Loucy (cell line): ENCODE results near the gene KIF2A.

Experiments
- H2AFZ ChIP-seq: fragments of 200-600 bp; sonication (generic); 2 replicates; pipeline ENCODE4 v1.6.0; 2016; ENCODE audit warnings: antibody characterized with exemption, mild to moderate bottlenecking, low read length, moderate library complexity
- H3F3A ChIP-seq: fragments of 200-600 bp; 2 replicates; pipeline ENCODE4 v1.6.0; 2016; ENCODE audit warnings: antibody characterized with exemption, low read depth, mild to moderate bottlenecking
- H3K27me3 ChIP-seq: fragments of 200-600 bp; sonication (generic); 2 replicates; pipeline ENCODE4 v1.6.1; 2014; ENCODE audit warnings: low read length, mild to moderate bottlenecking; ENCODE audit not compliant: insufficient read depth, poor library complexity, severe bottlenecking
- H3K36me3 ChIP-seq: fragments of 200-600 bp; sonication (generic); 2 replicates; pipeline ENCODE4 v1.6.1; 2016; ENCODE audit warnings: low read length; ENCODE audit not compliant: insufficient read depth
- H3K4me1 ChIP-seq: fragments of 200-600 bp; sonication (generic); 2 replicates; pipeline ENCODE4 v1.5.1; 2014; ENCODE audit warnings: low read length, mild to moderate bottlenecking; ENCODE audit not compliant: insufficient read depth, poor library complexity, severe bottlenecking
- H3K4me2 ChIP-seq: fragments of 200-600 bp; sonication (generic); 2 replicates; pipeline ENCODE4 v1.6.0; 2014; ENCODE audit warnings: antibody characterized with exemption, low read length, low read depth, mild to moderate bottlenecking; ENCODE audit not compliant: poor library complexity, severe bottlenecking
- H3K4me3 ChIP-seq: fragments of 200-600 bp; sonication (generic); 2 replicates; pipeline ENCODE4 v1.5.1; 2014; ENCODE audit warnings: low read length, mild to moderate bottlenecking, mixed read lengths; ENCODE audit not compliant: poor library complexity, severe bottlenecking
- H3K79me2 ChIP-seq: fragments of 200-600 bp; sonication (generic); 2 replicates; pipeline ENCODE4 v1.6.1; 2014; ENCODE audit warnings: low read length; ENCODE audit not compliant: insufficient read depth
- H3K9ac ChIP-seq: fragments of 200-600 bp; sonication (generic); 2 replicates; pipeline ENCODE4 v1.6.0; 2014; ENCODE audit warnings: mild to moderate bottlenecking, low read depth, low read length, moderate library complexity; ENCODE audit not compliant: poor library complexity, severe bottlenecking
- H3K9me2 ChIP-seq: fragments of 200-600 bp; sonication (generic); replicated peaks from 2 replicates; pipeline ENCODE4 v1.6.1; 2016; ENCODE audit warnings: low read depth, low read length, mixed read lengths
- H3K9me3 ChIP-seq: fragments of 200-600 bp; sonication (generic); 2 replicates; pipeline ENCODE4 v1.6.1; 2014; ENCODE audit warnings: mild to moderate bottlenecking, antibody characterized with exemption, low read length, low read depth; ENCODE audit not compliant: insufficient read depth
- H4K20me1 ChIP-seq: fragments of 200-600 bp; sonication (generic); 2 replicates; pipeline ENCODE4 v1.6.0; 2014; ENCODE audit warnings: antibody characterized with exemption, low read length, mild to moderate bottlenecking; ENCODE audit not compliant: insufficient read depth, poor library complexity, severe bottlenecking
- CTCF ChIP-seq: fragments of 200-600 bp; sonication (generic); conservative IDR thresholded peaks from 2 replicates; pipeline ENCODE4 v1.5.1; 2014; ENCODE audit warnings: mild to moderate bottlenecking, antibody characterized with exemption, low read length
- EZH2phosphoT487 ChIP-seq: fragments of 200-600 bp; IDR thresholded peaks from 2 replicates; pipeline ENCODE4 v1.6.1; 2018; ENCODE audit warnings: antibody characterized with exemption, mild to moderate bottlenecking, moderate library complexity, borderline replicate concordance

KIF2A gene

GRCh38 chr5:62306896-62307689, 1.1 kb downstream of the KIF2A start:
- peak overlapping the region; percentile 81 for H2AFZ ChIP-seq
- H3K9me3 ChIP-seq: no peaks in the 10 kb centered on the region
- no peak for TF ChIP-seq EZH2phosphoT487
- TF ChIP-seq CTCF: no peak
- peak overlapping the region; percentile 74 for H3K4me2 ChIP-seq
- peak overlapping the region; percentile 94 for H3K9ac ChIP-seq
- H3F3A ChIP-seq: no peaks in the 10 kb centered on the region
- no peaks in the 10 kb centered on the region for H3K27me3 ChIP-seq
- H3K79me2 ChIP-seq: peaks cover 59% of the 10 kb centered on the region
- peaks cover 56% of the 10 kb centered on the region for H4K20me1 ChIP-seq
- H3K4me3 ChIP-seq: peak overlapping the region; percentile 85
- H3K9me2 ChIP-seq: no peaks in the 10 kb centered on the region
- peaks cover 45% of the 10 kb centered on the region for H3K4me1 ChIP-seq
- H3K36me3 ChIP-seq: no peaks in the 10 kb centered on the region

GRCh38 chr5:62308439-62308838, 2.4 kb downstream of the KIF2A start:
- Histone ChIP-seq H3K4me3 (peak overlapping the region; percentile 85), H3K79me2 (peaks cover 73% of the 10 kb centered on the region), H3K4me2 (peak overlapping the region; percentile 74)

GRCh38 chr5:62309107-62309506, 3.1 kb downstream of the KIF2A start:
- TF ChIP-seq EZH2phosphoT487: no peak
- TF ChIP-seq CTCF: no peak
- Histone ChIP-seq H3K4me3 (peak overlapping the region; percentile 85), H3K9me2 (no peaks in the 10 kb centered on the region), H2AFZ (no peak overlapping the region), H3K27me3 (no peaks in the 10 kb centered on the region), H3K4me1 (peaks cover 50% of the 10 kb centered on the region), H3F3A (no peaks in the 10 kb centered on the region), H3K9me3 (no peaks in the 10 kb centered on the region), H3K79me2 (peaks cover 80% of the 10 kb centered on the region), H3K9ac (peak overlapping the region; percentile 19), H4K20me1 (peaks cover 76% of the 10 kb centered on the region), H3K36me3 (no peaks in the 10 kb centered on the region), H3K4me2 (peak overlapping the region; percentile 74)

More at GRCh38 chr5:62308439-62308838, 2.4 kb downstream of the KIF2A start:
- no peaks in the 10 kb centered on the region for H3K27me3 ChIP-seq
- H2AFZ ChIP-seq: no peak overlapping the region
- no peaks in the 10 kb centered on the region for H3K36me3 ChIP-seq
- H3K9me2 ChIP-seq: no peaks in the 10 kb centered on the region
- H4K20me1 ChIP-seq: peaks cover 69% of the 10 kb centered on the region
- peaks cover 50% of the 10 kb centered on the region for H3K4me1 ChIP-seq
- TF ChIP-seq EZH2phosphoT487 (no peak), CTCF (no peak)
- H3K9ac ChIP-seq: peak overlapping the region; percentile 94
- H3F3A ChIP-seq: no peaks in the 10 kb centered on the region
- H3K9me3 ChIP-seq: no peaks in the 10 kb centered on the region
